Panc1 (cell line): Measurements from ENCODE around the gene DUSP19. TPM values are rescaled to one million over a fixed set of nuclear protein-coding genes. Genes with fewer than 3 reads are reported as not detected.

Experiments used
- ATAC-seq: fragments of 200-7000 bp; cut with Tn5 transposase; 2 replicates; pipeline ENCODE4 v1.9.1; 2020; ENCODE audit warnings: mild to moderate bottlenecking, moderate library complexity
- BruUV-seq: library from RNA; stranded (reverse); fragments of 400-500 nt; replicated peaks from 2 replicates; lab custom pipeline; 2021; lab: Mats Ljungman, UMichigan
- CTCF ChIA-PET: fragments of 300-600 bp; sonication (Branson Sonifier 250); formaldehyde crosslinking; loops from one replicate; lab custom pipeline; 2022; ENCODE audit warnings: antibody characterized with exemption; lab: Charles Lee
- POLR2A ChIA-PET: fragments of 300-600 bp; sonication (Branson Sonifier 250); formaldehyde crosslinking; loops from one replicate; lab custom pipeline; 2022; ENCODE audit warnings: antibody characterized with exemption; lab: Charles Lee
- DNase-seq: peaks from one replicate; pipeline ENCODE4 v3.0.0-alpha.2; 2010; ENCODE audit warnings: low read depth, low spot score
- H3K27ac ChIP-seq: 2 replicates; pipeline ENCODE4 v1.5.1; 2011; ENCODE audit warnings: mild to moderate bottlenecking, low read length, inconsistent platforms
- H3K27me3 ChIP-seq: fragments of 200-500 bp; sonication (Bioruptor generic); 2 replicates; pipeline ENCODE4 v1.6.0; 2014; ENCODE audit warnings: low read length, inconsistent platforms; ENCODE audit not compliant: control insufficient read depth, insufficient read depth
- H3K36me3 ChIP-seq: fragments of 200-500 bp; sonication (Bioruptor generic); 2 replicates; pipeline ENCODE4 v1.5.1; 2014; ENCODE audit warnings: inconsistent platforms, mild to moderate bottlenecking, low read length, moderate library complexity; ENCODE audit not compliant: control insufficient read depth, insufficient read depth
- H3K4me1 ChIP-seq: 2 replicates; pipeline ENCODE4 v1.5.1; 2011; ENCODE audit warnings: inconsistent platforms, mild to moderate bottlenecking, low read length, moderate library complexity; ENCODE audit not compliant: control insufficient read depth, insufficient read depth
- H3K4me3 ChIP-seq, 2 experiments: 2 replicates each; pipeline ENCODE4 v1.5.1; 2011 to 2012; ENCODE audit warnings: low read depth in 2 of 2, low read length in 2 of 2, mild to moderate bottlenecking in 2 of 2, inconsistent platforms in 1 of 2, moderate library complexity in 1 of 2
- H3K9me3 ChIP-seq: fragments of 200-500 bp; sonication (Bioruptor generic); 2 replicates; pipeline ENCODE4 v1.5.1; 2014; ENCODE audit warnings: low read depth, mild to moderate bottlenecking, inconsistent platforms, low read length, moderate library complexity; ENCODE audit not compliant: control insufficient read depth, insufficient read depth
- POLR2AphosphoS5 ChIP-seq: IDR thresholded peaks from 2 replicates; pipeline ENCODE4 v1.6.1; 2012; ENCODE audit warnings: mild to moderate bottlenecking, low read depth, low read length, moderate library complexity
- SIN3A ChIP-seq: IDR thresholded peaks from 2 replicates; pipeline ENCODE4 v1.6.1; 2012; ENCODE audit warnings: low read depth, mild to moderate bottlenecking, low read length, moderate library complexity, borderline replicate concordance; ENCODE audit not compliant: insufficient read depth
- TCF7L2 ChIP-seq: IDR thresholded peaks from 2 replicates; pipeline ENCODE4 v1.6.1; 2011; ENCODE audit warnings: mild to moderate bottlenecking, low read depth, low read length, inconsistent platforms
- in situ Hi-C: cut with HindIII; loops from 2 replicates; pipeline ENCODE4 v1.10.0; 2016; ENCODE audit warnings: low sequenced_read_pairs, low pct_unique_long_range_greater_than_20kb
- intact Hi-C: fragments of 100-400 bp; cut with micrococcal nuclease; formaldehyde crosslinking; loops from one replicate; pipeline ENCODE4 v1.10.0; 2022; ENCODE audit not compliant: unreplicated experiment
- total RNA-seq: library from RNA; stranded (reverse); gene quantifications from one replicate; pipeline ENCODE4 v1.2.1, GENCODE V29; 2021; ENCODE audit not compliant: unreplicated experiment
- TF ChIP-seq, protein P1 (sequence below), 2 experiments: IDR thresholded peaks; 2 replicates each; pipeline ENCODE4 v1.6.1; 2011 to 2012; ENCODE audit warnings: low read depth in 2 of 2, control low read depth in 1 of 2, low read length in 1 of 2, mild to moderate bottlenecking in 1 of 2, moderate library complexity in 1 of 2; ENCODE audit not compliant: insufficient read depth in 1 of 2
- TF ChIP-seq, protein P2 (sequence below): fragments of 450-650 bp; IDR thresholded peaks from 2 replicates; pipeline ENCODE4 v1.5.1; 2017; ENCODE audit warnings: mild to moderate bottlenecking

DUSP19 gene
- total RNA-seq, 1 experiment from 2014 or later: 1.3 TPM

DNA sequence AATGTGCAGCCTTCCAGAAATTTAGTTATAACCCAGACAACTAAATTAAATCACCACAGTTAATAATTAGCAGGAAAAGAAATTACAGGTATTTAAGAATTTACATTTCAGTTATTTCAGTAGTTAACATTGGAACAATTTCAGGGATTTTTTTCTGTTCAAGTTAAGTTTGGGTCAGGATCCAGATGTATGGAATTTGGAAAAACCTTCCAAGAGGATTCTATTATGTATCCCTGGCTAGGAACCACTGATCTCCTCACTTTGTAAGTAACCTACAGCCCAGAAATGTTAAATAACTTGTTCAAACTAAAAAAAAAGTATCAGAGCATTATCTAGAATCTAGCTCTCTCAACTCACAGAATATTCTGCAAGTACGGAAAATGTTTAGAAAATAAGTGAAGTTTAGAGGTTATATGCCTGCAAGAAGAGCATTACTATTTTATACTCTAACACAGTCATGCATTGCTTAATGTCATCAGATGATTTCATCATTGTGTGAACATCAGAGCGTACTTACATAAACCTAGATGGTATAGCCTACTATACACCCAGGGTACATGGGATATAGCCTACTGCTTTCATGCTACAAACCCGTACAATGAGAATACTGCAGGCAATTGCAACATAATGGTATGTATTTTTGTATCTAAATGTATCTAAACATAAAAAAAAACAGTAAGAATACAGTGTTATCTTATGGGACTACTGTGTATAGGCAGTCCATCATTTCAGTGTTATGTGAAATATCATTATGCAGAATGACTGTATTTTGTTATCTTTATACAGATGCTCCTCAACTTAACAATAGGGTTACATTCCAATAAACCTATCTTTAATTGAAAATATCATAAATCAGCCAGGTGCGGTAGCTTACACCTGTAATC lies 46.4 kb upstream of the DUSP19 start:
- Histone ChIP-seq H3K27ac (peak overlapping the region; percentile 65; the same call in 1 of the 2 replicates), H3K36me3 (no peaks in the 10 kb centered on the region; the same call in 1 of the 2 replicates), H3K4me1 (peaks cover 37% of the 10 kb centered on the region), H3K27me3 (no peaks in the 10 kb centered on the region), H3K9me3 (no peaks in the 10 kb centered on the region), H3K4me3 (no peak overlapping the region)
- ATAC-seq (no peak), DNase-seq (no peak)
- CTCF ChIA-PET: no interaction called here
- in situ Hi-C loops (no loop called here), intact Hi-C loops (no loop called here)
- TF ChIP-seq POLR2AphosphoS5 (no peak), TCF7L2 (no peak), SIN3A (no peak)
- TF ChIP-seq, protein P1, sequence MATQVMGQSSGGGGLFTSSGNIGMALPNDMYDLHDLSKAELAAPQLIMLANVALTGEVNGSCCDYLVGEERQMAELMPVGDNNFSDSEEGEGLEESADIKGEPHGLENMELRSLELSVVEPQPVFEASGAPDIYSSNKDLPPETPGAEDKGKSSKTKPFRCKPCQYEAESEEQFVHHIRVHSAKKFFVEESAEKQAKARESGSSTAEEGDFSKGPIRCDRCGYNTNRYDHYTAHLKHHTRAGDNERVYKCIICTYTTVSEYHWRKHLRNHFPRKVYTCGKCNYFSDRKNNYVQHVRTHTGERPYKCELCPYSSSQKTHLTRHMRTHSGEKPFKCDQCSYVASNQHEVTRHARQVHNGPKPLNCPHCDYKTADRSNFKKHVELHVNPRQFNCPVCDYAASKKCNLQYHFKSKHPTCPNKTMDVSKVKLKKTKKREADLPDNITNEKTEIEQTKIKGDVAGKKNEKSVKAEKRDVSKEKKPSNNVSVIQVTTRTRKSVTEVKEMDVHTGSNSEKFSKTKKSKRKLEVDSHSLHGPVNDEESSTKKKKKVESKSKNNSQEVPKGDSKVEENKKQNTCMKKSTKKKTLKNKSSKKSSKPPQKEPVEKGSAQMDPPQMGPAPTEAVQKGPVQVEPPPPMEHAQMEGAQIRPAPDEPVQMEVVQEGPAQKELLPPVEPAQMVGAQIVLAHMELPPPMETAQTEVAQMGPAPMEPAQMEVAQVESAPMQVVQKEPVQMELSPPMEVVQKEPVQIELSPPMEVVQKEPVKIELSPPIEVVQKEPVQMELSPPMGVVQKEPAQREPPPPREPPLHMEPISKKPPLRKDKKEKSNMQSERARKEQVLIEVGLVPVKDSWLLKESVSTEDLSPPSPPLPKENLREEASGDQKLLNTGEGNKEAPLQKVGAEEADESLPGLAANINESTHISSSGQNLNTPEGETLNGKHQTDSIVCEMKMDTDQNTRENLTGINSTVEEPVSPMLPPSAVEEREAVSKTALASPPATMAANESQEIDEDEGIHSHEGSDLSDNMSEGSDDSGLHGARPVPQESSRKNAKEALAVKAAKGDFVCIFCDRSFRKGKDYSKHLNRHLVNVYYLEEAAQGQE (IDR thresholded peaks at IDR 0.05; ENCODE audit: insufficient read depth in 1 of 2, low read depth in 2 of 2, low read length in 1 of 2): no peak
- TF ChIP-seq, protein P2, sequence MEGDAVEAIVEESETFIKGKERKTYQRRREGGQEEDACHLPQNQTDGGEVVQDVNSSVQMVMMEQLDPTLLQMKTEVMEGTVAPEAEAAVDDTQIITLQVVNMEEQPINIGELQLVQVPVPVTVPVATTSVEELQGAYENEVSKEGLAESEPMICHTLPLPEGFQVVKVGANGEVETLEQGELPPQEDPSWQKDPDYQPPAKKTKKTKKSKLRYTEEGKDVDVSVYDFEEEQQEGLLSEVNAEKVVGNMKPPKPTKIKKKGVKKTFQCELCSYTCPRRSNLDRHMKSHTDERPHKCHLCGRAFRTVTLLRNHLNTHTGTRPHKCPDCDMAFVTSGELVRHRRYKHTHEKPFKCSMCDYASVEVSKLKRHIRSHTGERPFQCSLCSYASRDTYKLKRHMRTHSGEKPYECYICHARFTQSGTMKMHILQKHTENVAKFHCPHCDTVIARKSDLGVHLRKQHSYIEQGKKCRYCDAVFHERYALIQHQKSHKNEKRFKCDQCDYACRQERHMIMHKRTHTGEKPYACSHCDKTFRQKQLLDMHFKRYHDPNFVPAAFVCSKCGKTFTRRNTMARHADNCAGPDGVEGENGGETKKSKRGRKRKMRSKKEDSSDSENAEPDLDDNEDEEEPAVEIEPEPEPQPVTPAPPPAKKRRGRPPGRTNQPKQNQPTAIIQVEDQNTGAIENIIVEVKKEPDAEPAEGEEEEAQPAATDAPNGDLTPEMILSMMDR: no peak
- BruUV-seq: no TSS peak
- POLR2A ChIA-PET: no interaction called here

DNA sequence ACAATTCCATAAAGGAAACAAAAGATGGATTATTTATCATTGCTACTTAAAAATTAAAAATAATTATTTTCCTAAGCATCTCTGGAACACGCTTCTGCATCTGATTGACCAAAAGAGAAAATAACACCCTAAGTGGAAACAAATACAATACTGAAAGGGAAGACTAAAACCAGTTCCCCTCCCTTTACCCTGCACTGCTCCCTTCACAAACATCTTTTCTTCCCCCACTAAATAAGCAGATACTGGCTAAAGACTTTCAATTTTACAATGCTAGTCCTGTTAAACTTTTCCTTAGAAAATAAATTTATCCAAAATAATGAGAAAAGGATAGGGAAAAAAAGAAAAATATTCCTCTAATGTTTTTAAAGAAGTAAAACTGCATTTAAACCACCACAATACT lies 44.6 kb upstream of the DUSP19 start:
- in situ Hi-C loops: no loop called here
- ATAC-seq: no peak
- Histone ChIP-seq H3K4me3 (no peak overlapping the region), H3K27ac (no peak overlapping the region; the same call in 1 of the 2 replicates), H3K9me3 (no peaks in the 10 kb centered on the region), H3K36me3 (no peaks in the 10 kb centered on the region; the same call in 1 of the 2 replicates), H3K4me1 (peaks cover 37% of the 10 kb centered on the region), H3K27me3 (no peaks in the 10 kb centered on the region)
- ChIA-PET POLR2A (no interaction called here), CTCF (no interaction called here)
- no peak for DNase-seq
- no peak for TF ChIP-seq TCF7L2
- TF ChIP-seq, protein P2: no peak
- TF ChIP-seq, protein P1 (IDR thresholded peaks at IDR 0.05; ENCODE audit: insufficient read depth in 1 of 2, low read depth in 2 of 2, low read length in 1 of 2): no peak
- no peak for TF ChIP-seq SIN3A
- TF ChIP-seq POLR2AphosphoS5: no peak
- no TSS peak for BruUV-seq
- intact Hi-C loops: no loop called here
